ENCODE measurements around the gene ANKS3. TPM values are rescaled to one million over a fixed set of nuclear protein-coding genes. Genes with fewer than 3 reads are reported as not detected.
"Not testable (repeated sequence)": the region's sequence is repeated elsewhere in the genome, so short reads cannot be mapped to it uniquely, and the experiment has no call there.

Gene ANKS3
- total RNA-seq, 1 donor from 2014 or later = 19.8 TPM

DNA sequence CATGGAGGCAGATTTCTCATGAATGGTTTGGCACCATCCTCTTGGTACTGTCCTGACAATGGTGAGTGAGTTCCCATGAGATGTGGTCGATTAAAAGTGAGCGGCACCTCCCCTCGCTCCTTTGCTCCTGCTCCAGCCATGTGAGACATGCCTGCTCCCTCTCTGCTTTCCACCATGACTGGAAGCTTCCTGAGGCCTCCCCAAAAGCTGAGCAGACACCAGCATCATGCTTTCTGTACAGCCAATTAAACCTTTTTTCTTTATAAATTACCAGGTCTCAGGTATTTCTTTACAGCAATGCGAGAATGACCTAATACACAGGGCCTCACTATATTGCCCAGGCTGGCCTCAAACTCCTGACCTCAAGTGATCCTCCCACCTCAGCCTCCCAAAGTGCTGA lies 20.8 kb upstream of the ANKS3 start:
- no peak for DNase-seq

DNA sequence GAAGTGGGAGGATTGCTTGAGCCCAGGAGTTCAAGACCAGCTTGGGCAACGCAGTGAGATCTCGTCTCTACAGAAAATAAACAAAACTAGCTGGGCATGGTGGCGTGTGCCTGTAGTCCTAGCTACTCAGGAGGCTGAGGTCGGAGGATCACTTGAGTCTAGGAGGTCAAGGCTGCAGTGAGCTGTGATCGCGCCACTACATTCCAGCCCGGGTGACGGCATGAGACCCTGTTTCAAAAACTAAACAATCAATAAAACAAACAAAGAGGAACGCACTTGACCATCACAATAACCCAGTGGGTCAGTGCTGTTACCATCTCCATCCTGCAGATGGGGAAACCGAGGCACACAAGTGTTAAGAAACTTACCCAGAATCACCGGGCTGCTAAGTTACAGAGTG lies 19.2 kb upstream of the ANKS3 start:
- DNase-seq = no peak

DNA sequence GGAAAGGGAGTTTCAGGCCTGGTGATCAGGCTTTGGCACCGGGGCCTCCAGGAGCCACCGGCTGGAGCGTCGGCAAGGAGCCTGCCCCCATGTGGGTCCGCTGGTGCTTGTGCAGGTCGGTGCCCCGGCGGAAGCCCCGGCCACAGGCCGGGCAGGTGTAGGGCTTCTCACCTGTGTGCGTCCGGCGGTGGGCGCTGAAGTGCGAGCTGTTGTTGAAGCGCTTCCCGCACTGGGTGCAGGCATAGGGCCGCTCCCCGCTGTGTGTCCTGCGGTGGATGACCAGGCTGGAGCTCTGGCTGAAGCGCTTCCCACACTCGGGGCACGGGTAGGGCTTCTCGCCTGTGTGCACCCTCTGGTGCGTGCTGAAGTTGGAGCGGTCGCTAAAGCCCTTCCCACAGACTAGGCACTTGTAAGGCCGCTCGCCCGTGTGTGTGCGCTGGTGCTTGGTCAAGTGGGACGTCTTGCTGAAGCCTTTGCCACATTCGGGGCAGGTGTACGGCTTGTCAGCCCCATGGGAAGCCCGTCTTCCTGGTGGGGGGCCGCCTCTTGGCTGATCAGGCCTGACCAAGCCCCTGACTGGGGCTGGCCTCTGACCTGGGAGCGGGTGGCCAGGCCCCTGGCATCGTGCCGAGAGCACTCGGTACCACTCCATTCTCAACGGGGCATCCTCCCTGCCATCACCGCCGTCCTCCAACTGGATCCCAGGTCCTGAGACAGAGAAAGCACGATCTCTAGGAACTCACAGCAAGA lies 18.5 kb upstream of the ANKS3 start:
- DNase-seq = no peak

DNA sequence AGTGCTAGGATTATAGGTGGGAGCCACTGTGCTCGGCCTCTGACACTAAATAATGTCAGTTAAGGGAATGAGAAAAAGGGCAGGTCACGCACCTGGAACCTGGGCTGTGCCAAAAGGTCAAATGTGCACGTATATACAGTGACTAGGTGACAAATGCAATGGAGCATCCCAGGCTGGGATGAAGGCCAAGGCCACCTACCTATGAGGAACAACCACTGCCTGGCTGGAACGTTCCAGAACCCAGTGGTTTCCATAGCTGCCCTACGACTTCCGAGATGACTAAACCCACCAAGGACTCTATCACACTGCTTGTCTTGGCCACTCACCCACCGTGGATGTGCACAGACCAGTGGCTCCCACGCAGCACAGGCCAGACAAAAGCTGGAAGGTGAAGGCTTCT lies 16.8 kb upstream of the ANKS3 start:
- no peak for DNase-seq

DNA sequence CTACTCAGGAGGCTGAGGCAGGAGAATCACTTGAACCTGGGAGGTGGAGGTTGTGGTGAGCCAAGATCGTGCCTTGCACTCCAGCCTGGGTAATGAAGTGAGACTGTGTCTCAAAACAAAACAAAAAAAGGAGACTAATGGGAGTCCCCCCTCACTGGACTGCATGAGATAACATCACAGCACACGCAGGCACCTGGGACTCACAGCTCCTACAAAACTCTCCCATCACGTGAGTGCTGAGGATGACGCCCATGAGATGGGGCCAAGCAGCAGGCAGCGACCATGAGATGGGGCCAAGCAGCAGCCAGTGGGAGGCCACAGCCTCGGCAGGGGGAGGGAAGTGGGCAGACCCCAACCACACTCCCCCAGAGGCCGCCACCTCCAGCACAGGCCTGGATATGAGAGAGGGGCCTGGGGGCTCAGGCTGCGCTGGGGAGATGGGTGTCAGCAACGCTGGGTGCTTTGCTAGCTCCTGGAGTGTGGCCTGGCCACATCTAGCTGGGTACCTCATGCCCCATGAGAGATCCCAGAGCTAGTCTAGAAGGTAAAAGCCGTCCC lies 15.7 kb upstream of the ANKS3 start:
- no peak for DNase-seq

DNA sequence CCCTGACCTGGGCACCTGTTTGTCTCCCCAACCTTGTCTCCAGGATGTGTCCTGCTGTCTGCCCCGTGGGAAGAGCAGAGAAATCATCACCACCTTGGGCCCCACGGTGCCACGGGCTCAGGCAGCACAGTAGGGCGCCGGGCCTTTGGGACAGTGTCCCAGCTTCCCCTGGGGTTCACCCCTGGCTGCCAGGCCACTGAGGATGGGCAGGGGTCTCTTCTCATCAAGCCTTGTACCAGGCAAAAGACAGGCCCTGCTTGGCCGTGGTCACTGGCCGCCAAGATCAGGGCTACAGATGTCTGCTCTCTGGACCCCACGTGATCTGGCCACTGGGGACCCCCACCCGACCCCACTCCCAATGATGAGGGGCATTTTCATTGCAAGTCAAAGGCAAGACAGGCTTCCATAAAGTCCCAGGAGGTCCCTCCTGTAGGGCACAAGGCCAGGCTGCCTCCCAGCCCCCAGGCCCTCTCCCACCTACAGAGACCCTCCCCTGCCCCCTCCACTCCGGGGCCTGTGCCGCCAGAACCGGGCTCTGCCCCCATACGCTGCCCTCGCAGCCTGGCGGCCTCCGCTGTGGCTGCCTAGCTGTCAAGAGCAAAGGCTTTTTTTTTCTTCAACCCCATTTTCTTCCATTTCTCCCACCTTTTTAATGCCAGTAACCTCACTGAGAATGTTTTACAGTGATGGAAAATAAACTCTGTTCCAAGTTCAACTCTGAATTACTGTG lies 14.8 kb upstream of the ANKS3 start:
- no peak for DNase-seq

DNA sequence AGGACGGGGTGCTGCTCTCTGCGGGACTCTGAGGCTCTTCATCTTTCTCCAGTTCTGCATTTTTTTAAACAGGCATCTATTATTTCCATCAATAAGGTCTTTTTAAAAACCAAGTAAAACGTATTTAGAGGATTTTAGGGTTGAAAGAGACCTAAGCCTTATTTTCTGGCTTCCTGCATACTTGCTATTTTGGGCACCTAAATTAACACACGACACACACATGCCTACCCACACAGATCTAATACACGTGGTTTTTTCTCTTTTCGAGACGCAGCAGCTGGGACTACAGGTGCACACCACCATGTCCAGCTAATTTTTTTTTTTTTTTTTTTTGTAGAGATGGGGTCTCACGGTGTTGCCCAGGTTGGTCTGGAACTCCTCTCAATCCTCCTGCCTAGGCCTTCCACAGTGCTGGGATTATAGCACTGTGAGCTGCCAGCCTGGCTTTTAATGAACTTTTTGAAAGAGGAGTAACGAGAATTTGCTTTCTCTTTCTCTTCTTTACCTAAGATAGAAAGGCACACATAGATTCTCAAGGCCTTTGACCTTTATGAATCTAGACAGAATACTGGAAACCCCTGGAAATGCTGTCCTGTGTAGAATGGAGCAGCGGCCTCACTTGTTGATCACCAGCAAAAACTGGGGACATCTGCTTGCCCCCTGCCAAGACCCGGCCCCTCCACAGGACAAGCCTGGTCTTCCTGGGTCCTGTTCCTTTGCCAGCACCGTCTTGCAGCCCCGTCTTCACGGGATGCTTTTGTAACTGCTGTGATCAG lies 14.0 kb upstream of the ANKS3 start:
- DNase-seq = no peak

DNA sequence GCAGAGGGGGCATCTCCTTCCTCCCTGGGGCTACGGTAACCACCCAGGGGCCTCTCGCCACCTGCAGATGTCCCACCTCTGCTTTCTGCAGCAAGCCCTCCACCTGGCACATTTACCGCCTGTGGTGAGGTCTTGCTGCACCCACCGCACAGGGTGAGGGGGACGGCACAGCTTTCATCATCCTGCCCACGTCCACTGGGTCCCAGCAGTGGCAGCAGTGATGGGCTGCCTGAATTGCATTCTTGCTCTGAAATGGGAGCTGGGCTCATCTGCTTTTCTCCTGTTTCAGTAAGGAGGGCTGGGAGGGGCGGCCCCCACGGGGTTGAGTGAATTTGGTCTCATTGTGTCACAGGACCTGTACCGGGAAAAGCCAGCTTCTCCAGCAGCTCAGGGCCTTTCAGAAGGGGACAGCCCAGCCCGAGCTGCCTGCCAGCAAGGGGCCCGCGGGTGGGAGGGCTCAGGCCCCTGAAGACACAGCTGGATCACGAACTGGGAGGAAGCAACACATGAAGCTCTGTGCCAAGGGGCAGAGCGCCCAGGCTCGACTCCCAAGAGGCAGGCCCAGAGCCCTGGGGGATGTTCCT lies 13.0 kb upstream of the ANKS3 start:
- DNase-seq = no peak

DNA sequence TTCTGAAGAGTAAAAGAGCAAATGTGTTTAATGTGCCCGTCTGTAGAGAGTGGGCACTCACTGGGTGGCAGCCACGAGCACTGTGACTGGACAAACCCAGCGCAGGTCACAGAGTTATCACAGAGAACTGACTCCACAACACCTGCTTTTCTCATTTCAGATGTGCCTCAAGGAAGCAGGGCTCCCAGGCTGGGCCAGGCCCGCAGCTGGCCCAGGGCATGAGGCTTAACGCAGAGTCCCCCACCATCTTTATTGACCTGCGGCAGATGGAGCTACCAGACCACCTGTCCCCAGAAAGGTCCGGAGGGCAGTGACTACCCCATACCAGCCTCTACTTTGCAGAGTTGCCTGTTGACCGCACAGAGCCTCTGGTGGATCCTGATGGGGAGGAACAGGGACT lies 12.1 kb upstream of the ANKS3 start:
- no peak for DNase-seq

DNA sequence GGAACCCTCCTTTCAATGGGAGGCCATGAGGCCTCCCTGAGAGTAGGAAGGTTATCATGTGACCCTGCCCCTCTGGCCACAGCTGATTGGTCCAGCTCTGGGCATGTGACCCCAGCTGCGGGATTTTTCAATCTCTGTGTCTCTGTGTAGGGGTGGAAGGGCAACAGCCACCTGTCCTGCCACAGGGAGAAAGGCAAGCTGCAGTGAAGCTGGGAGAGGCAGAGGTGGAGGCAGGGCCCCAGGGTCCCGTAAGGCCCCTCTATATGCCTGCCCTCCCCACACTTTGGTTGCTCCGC lies 11.2 kb upstream of the ANKS3 start:
- no peak for DNase-seq

DNA sequence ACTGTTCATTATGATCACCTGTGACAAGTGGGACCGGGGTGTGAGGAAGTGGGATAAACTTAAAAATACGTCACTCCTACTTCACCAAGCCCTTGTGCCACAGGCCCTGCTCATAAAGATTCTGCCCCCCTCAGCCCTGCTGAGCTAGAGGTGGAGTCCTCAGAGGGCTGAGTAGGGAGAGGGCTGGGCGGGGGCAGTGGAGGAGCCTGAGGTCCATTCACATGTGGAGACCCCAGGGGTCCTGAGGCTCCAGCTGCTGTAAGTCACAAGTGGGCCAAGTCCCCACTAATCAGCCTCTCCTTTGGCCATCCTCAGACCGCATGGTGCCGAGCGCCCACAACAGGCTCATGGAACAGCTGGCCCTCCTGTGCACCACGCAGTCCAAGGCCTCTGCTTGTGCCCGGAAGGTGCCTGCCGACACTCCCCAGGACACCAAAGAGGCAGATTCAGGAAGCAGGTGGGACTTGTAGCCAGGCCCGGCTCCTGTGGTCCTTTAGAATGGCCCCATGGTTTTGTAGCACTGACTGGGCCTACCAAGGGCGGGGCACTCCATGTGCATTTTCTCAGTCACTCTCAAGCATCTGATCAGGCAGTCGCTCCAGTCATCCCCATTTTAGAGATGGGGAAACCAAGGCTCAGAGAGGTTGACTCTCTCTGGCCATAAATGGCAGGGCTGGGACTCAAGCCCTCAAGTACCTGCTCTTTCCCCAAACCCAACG lies 10.6 kb upstream of the ANKS3 start:
- no peak for DNase-seq

DNA sequence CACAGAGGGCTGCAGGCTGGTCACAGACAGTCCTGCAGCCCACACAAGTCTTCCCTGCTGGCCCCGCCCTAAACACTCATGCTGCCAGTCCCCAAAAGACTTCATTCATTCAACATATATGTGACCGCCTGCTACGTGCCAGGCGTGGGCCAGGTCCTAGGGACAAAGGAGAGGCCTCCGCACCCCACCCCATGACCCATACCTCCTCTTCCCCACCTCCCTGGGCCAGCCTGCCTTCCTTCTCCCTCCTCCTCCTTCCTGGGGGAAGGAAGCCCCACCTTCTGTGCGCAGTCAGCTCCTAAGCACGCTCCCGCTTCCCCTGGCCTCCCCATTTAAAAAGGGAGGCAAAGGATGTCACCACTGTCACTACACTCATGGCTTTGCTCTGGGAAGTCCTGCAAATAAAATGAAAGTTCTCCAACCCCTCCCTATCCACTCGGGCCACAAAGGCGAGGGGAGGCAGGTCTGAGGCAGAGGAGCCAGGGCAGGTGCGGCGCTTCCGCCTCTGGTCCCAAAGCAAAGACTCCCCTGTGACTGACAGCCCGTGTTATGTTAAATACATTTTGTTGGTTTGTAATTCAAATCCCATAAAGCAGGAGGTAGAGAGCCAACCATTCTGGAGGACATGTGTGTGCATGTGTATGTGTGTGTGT lies 9.3 kb upstream of the ANKS3 start:
- no peak for DNase-seq

DNA sequence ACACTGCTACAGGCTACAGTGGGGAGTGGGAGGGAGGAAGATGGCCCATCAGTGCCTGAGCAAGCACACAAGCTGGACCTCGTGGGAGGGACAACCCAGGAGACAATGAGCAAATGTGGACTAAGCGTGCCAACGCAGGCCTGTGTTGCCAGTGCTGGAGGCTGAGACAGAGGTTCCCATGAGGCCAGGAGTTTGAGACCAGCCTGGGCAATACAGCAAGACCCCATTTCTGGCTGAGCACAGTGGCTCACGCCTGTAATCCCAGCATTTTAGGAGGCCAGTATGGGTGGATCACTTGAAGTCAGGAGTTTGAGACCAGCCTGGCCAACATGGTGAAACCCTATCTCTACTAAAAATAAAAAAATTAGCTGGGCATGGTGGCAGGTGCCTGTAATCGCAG lies 4.3 kb upstream of the ANKS3 start:
- not testable (repeated sequence) for DNase-seq

DNA sequence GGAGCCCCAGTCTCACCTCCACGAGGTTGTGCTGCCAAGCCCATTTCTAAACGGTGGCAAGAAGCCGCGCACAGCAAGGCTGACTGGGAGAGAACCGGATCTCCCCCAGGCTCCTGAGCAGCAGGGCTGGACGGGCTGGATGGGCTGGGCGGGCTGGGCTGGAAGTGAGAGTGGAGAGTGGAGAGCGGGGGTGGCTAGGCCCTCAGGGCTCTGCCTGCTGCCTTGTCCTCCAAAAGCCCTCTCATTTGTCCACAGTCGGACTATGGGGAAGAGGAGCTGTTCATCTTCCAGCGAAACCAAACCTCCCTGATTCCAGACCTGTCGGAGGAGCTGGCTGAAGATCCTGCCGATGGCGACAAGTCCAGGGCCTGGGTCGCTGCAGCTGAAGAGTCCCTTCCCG lies 3.5 kb upstream of the ANKS3 start:
- DNase-seq = no peak

DNA sequence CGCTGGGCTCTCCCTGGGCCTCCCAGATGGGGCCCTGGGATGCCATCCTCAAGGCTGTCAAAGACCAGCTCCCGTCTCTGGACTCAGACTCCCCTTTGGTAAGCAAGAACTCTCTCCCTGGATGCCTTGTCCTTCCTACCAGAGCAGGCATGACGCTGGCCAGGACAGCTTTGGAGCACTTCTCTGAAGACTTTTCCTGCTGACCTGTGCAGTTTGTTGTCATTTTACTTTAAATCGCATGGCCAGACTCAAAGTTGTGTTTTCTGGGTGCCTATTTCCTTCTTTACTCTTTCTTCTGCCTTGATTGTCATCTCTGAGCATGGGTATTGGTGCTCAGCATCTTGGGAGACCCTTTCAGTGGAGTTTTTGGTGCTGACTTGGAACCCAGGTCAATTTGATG lies 2.5 kb upstream of the ANKS3 start:
- DNase-seq = no peak

DNA sequence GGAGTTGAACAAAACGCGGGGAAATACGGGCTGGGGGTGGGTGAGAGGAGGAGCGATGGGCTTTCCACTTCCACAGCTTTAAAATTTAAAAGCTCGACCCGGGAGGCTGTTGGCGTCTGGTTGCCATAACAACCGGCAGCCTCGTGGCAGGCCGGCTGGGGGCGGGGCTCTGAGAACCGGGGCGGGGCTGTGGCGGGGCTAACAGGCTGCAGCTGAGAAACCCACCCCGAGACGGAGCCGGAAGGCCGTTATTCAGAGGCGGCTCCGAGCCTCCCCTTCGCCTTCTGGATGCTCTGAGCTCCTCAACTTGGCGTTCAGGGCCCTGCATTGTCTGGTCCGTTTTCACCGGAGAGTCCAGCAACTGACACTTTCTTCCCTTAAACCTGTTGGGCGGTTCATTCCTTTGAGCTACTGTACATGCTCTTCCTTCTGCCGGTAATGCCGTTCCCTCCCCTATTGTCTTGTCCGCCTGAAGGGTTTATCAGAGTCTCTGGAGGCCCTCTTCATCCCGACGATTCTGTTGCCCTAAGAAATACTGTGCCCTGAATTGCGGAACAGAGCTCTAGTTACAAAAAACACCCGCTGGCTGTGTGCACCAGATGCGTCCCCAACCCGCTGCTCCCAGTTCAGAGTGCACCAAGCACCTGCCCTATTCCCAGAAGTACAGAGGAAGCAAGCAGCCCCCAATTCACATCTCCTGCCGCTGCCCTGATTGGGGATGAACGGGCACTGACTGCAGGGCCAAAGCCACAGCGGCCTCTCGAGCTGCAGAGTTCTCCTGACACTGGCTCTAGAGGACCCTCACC lies 862 bp upstream of the ANKS3 start:
- DNase-seq = peak; percentile 66

DNA sequence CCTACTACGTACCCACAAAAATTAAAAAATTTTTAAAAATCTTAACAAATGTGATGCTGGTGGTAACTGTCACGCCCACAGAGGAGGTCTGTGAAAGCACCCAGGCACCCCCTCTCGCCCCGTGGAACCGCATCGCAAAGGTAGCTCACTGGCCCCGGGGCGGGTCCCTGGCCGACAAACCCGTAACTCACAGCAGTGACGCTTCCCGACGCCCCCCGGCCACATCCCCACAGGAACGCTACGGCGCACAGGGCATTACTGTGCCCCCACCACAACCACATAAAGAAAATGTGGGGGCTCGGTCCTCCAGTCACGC lies 366 bp downstream of the ANKS3 start:
- DNase-seq = no peak

DNA sequence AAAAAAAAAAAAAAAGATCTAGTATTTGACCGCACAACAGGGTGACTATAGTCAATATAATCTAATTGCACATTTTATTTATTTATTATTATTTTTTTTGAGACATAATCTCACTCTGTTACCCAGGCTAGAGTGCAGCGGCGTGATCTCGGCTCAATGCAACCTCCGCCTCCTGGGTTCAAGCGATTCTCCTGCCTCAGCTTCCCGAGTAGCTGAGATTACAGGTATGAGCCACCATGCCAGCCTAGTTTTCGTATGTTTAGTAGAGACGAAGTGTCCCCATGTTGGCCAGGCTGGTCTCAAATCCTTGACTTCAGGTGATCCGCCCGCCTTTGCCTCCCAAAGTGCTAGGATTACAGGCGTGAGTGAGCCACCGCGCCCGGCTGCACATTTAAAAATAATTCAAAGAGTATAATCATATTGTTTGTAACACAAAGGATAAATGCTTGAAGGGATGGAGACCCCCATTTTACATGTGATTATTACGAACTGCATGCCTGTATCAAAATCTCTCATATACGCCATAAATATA lies 794 bp downstream of the ANKS3 start:
- DNase-seq = no peak

DNA sequence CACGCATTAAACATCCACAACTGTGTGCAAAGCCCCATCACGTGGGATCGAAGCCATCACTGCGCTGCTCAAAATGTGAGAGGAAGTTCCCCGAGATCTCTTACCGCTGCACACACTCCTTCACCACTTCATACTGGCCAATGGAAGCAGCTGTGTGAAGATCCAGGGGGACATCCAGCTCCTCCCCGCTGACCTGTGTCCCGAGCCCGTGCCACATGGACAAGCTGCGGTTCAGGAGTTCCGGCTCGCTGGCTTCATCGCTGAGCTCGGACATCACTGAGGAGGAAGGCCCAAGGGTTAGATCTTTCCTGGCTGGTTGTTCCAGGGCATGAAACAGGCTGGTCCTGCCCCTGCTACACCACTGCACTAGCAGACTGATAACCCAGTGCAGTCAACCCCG lies 4.2 kb downstream of the ANKS3 start:
- DNase-seq = no peak

DNA sequence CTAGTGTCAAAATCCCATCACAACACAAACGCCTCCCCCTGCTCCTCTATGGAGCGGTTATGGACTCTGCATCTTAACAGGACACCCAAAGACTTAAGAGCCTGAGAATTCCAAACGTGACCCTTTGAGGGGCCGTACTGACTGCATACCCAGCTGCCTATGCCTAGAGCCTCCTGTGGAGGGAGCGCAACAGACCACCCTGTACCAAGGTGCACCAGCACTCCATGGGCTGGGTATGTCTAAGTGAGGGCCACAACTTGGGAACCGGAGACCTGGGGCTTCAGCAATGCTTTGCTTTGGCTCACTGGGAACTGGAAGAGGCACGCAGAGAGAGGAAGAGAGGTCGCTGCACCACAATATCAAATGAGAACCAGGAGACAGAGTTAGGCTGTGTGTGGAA lies 5.4 kb downstream of the ANKS3 start:
- DNase-seq = no peak

DNA sequence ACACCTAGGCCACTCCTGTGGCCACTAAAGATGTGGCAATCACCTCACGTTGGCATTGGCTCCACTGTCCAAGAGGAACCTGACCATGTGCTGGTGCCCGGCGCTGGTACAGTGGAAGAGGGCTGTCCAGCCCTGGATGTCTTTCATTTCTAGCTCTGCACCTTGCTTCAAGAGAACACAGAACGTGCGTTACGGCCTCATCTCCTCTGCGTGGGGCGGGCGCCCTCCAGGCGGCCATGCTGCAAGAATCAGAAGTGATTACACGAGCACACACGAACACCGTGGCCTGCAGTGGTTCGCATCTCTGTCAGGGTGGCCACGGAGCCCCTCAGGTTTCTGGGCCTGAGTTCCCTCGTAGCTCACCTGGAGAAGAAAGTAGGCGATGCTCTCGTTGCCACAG lies 7.5 kb downstream of the ANKS3 start:
- no peak for DNase-seq

All from occipital lobe (tissue), 2 donors.